H1 (cell line): ENCODE results near the gene ITGAV. TPM values are rescaled to one million over a fixed set of nuclear protein-coding genes. Genes with fewer than 3 reads are reported as not detected.

ENCODE experiments used
- CTCF ChIA-PET: fragments of 300-600 bp; sonication (Branson Sonifier 250); formaldehyde crosslinking; loops from one replicate; lab custom pipeline; 2021; ENCODE audit not compliant: partially characterized antibody; lab: Charles Lee
- POLR2A ChIA-PET: fragments of 300-600 bp; sonication (Branson Sonifier 250); formaldehyde crosslinking; loops from one replicate; lab custom pipeline; 2021; ENCODE audit warnings: inconsistent platforms; ENCODE audit not compliant: partially characterized antibody; lab: Charles Lee
- DNase-seq, 2 experiments: peaks; one replicate each; pipeline versions ENCODE4 v3.0.0 to v3.0.0-alpha.2; 2010 to 2022; ENCODE audit warnings: low spot score in 2 of 2, low read depth in 1 of 2, mixed read lengths in 1 of 2
- FAIRE-seq: peaks from 2 replicates; lab custom pipeline; 2011; peaks lifted over from hg19 to GRCh38; lab: Jason Lieb, UNC
- H2AFZ ChIP-seq: 2 replicates; pipeline ENCODE4 v1.8.1; 2012; ENCODE audit warnings: low read length, inconsistent platforms
- H2AK5ac ChIP-seq: 2 replicates; pipeline ENCODE4 v1.6.1; 2013; ENCODE audit warnings: low read depth, low read length
- H2BK120ac ChIP-seq: replicated peaks from 2 replicates; pipeline ENCODE3; 2013; ENCODE audit warnings: low read depth, low read length, inconsistent platforms
- H2BK12ac ChIP-seq: 2 replicates; pipeline ENCODE4 v1.6.1; 2013; ENCODE audit warnings: low read depth, low read length
- H2BK15ac ChIP-seq: 2 replicates; pipeline ENCODE4 v1.6.1; 2013; ENCODE audit warnings: low read length
- H2BK20ac ChIP-seq: 2 replicates; pipeline ENCODE4 v1.6.1; 2013; ENCODE audit warnings: low read length
- H2BK5ac ChIP-seq: 2 replicates; pipeline ENCODE4 v1.6.1; 2013; ENCODE audit warnings: low read depth, low read length
- H3K14ac ChIP-seq: 2 replicates; pipeline ENCODE4 v1.6.1; 2013; ENCODE audit warnings: inconsistent platforms; ENCODE audit not compliant: insufficient read length
- H3K18ac ChIP-seq: 2 replicates; pipeline ENCODE4 v1.6.1; 2013; ENCODE audit warnings: low read length; ENCODE audit errors: extremely low read depth
- H3K23ac ChIP-seq: 2 replicates; pipeline ENCODE4 v1.6.1; 2013; ENCODE audit warnings: inconsistent platforms; ENCODE audit not compliant: insufficient read length
- H3K23me2 ChIP-seq: 2 replicates; pipeline ENCODE4 v1.6.1; 2013; ENCODE audit warnings: low read depth, low read length
- H3K27ac ChIP-seq: 2 replicates; pipeline ENCODE4 v1.6.1; 2011; ENCODE audit warnings: low read depth, low read length, inconsistent platforms
- H3K27me3 ChIP-seq, 4 experiments: replicated peaks in 1 of 4; 1 replicate in 1 of 4; 2 replicates in 3 of 4; pipeline versions ENCODE4 v1.6.1 to v1.8.1; 2011 to 2013; ENCODE audit warnings: low read length in 3 of 4, mild to moderate bottlenecking in 3 of 4, inconsistent platforms in 2 of 4, mixed read lengths in 2 of 4, moderate library complexity in 1 of 4; ENCODE audit not compliant: control insufficient read depth in 3 of 4, insufficient read depth in 3 of 4; ENCODE audit errors: extremely low read depth in 1 of 4
- H3K36me3 ChIP-seq, 4 experiments: 2 replicates each; pipeline versions ENCODE4 v1.6.1 to v1.8.1; 2011 to 2013; ENCODE audit warnings: mild to moderate bottlenecking in 4 of 4, low read length in 3 of 4, moderate library complexity in 2 of 4, control low read depth in 1 of 4, inconsistent platforms in 1 of 4; ENCODE audit not compliant: insufficient read depth in 4 of 4, control insufficient read depth in 2 of 4
- H3K4ac ChIP-seq: replicated peaks from 2 replicates; pipeline ENCODE3; 2013; ENCODE audit warnings: low read length, low read depth, mixed read lengths, inconsistent platforms; ENCODE audit not compliant: insufficient read length
- H3K4me1 ChIP-seq, 4 experiments: replicated peaks in 1 of 4; 1 replicate in 1 of 4; 2 replicates in 3 of 4; pipeline versions ENCODE4 v1.6.1 to v1.8.1; 2011 to 2013; ENCODE audit warnings: low read length in 3 of 4, inconsistent platforms in 2 of 4, mixed read lengths in 1 of 4; ENCODE audit not compliant: insufficient read depth in 4 of 4, control insufficient read depth in 3 of 4
- H3K4me2 ChIP-seq, 2 experiments: 2 replicates each; pipeline versions ENCODE4 v1.6.1 to v1.8.1; 2011 to 2013; ENCODE audit warnings: low read depth in 2 of 2, low read length in 2 of 2, control low read depth in 1 of 2, inconsistent platforms in 1 of 2, mild to moderate bottlenecking in 1 of 2; ENCODE audit not compliant: insufficient read depth in 1 of 2
- H3K4me3 ChIP-seq, 4 experiments: fragments of 200-600, 300-600 bp in 1 of 4; sonication (generic), shearing (Covaris generic), sonication (Bioruptor Twin) in 1 of 4; 2 replicates each; pipeline versions ENCODE4 v1.5.1 to v1.8.1; 2011 to 2016; ENCODE audit warnings: low read length in 4 of 4, low read depth in 3 of 4, control low read depth in 2 of 4, inconsistent platforms in 2 of 4, mild to moderate bottlenecking in 2 of 4, mixed read lengths in 1 of 4, moderate library complexity in 1 of 4; ENCODE audit not compliant: insufficient read depth in 2 of 4; ENCODE audit errors: extremely low read depth in 1 of 4
- H3K56ac ChIP-seq: replicated peaks from 2 replicates; pipeline ENCODE3; 2013; ENCODE audit warnings: low read depth, mild to moderate bottlenecking, mixed read lengths, low read length, inconsistent platforms; ENCODE audit not compliant: insufficient read length
- H3K79me1 ChIP-seq: 2 replicates; pipeline ENCODE4 v1.6.1; 2013; ENCODE audit warnings: low read depth, low read length, control low read depth
- H3K79me2 ChIP-seq, 2 experiments: 2 replicates each; pipeline versions ENCODE4 v1.6.1 to v1.8.1; 2012 to 2013; ENCODE audit warnings: low read length in 2 of 2, mild to moderate bottlenecking in 2 of 2, inconsistent platforms in 1 of 2; ENCODE audit not compliant: insufficient read depth in 2 of 2, control insufficient read depth in 1 of 2
- H3K9ac ChIP-seq, 4 experiments: replicated peaks in 1 of 4; 1 replicate in 1 of 4; 2 replicates in 3 of 4; pipeline versions ENCODE4 v1.6.1 to v1.8.1; 2011 to 2013; ENCODE audit warnings: low read depth in 3 of 4, low read length in 3 of 4, control low read depth in 2 of 4, mild to moderate bottlenecking in 2 of 4, moderate library complexity in 2 of 4, inconsistent platforms in 1 of 4; ENCODE audit errors: extremely low read depth in 1 of 4
- H3K9me3 ChIP-seq, 2 experiments: 2 replicates each; pipeline versions ENCODE4 v1.6.1 to v1.8.1; 2012 to 2013; ENCODE audit warnings: mild to moderate bottlenecking in 2 of 2, moderate library complexity in 2 of 2, control low read depth in 1 of 2, inconsistent platforms in 1 of 2, low read depth in 1 of 2, low read length in 1 of 2, mixed read lengths in 1 of 2; ENCODE audit not compliant: insufficient read depth in 2 of 2
- H4K20me1 ChIP-seq, 2 experiments: replicated peaks in 1 of 2; 2 replicates each; pipeline versions ENCODE3 to v1.8.1; 2011 to 2013; ENCODE audit warnings: inconsistent platforms in 2 of 2, low read length in 2 of 2, mild to moderate bottlenecking in 1 of 2; ENCODE audit not compliant: insufficient read depth in 2 of 2, control insufficient read depth in 1 of 2
- H4K5ac ChIP-seq: 2 replicates; pipeline ENCODE4 v1.6.1; 2013; ENCODE audit warnings: low read length, low read depth, mixed read lengths, inconsistent platforms; ENCODE audit not compliant: insufficient read length
- H4K8ac ChIP-seq: 2 replicates; pipeline ENCODE4 v1.8.0; 2013; ENCODE audit warnings: mild to moderate bottlenecking, moderate library complexity, low read length, inconsistent platforms; ENCODE audit not compliant: insufficient read depth; ENCODE audit errors: extremely low read depth
- H4K91ac ChIP-seq: replicated peaks from 2 replicates; pipeline ENCODE3; 2013; ENCODE audit warnings: low read length, mixed read lengths, inconsistent platforms; ENCODE audit not compliant: insufficient read length
- BACH1 ChIP-seq: IDR thresholded peaks from 2 replicates; pipeline ENCODE4 v1.6.1; 2012; ENCODE audit warnings: low read length, improper control_type of control experiment
- CTBP2 ChIP-seq: IDR thresholded peaks from 2 replicates; pipeline ENCODE4 v1.7.0; 2011; ENCODE audit warnings: borderline replicate concordance, mild to moderate bottlenecking, moderate library complexity, mixed read lengths, low read length; ENCODE audit not compliant: insufficient read depth, insufficient read length
- HDAC2 ChIP-seq, 2 experiments: fragments of 300-600 bp in 1 of 2; sonication (generic) in 1 of 2; IDR thresholded peaks; 2 replicates each; pipeline ENCODE4 v1.6.1; 2011 to 2012; ENCODE audit warnings: low read depth in 2 of 2, low read length in 2 of 2, mild to moderate bottlenecking in 2 of 2, moderate library complexity in 2 of 2, borderline replicate concordance in 1 of 2, inconsistent platforms in 1 of 2
- PHF8 ChIP-seq: fragments of 200-600 bp; sonication (generic); conservative IDR thresholded peaks from 2 replicates; pipeline ENCODE4 v1.7.1; 2012; ENCODE audit warnings: low read depth, mild to moderate bottlenecking, inconsistent platforms, low read length, moderate library complexity
- POLR2AphosphoS5 ChIP-seq: IDR thresholded peaks from 2 replicates; pipeline ENCODE4 v1.6.1; 2011; ENCODE audit warnings: low read depth, low read length
- RFX5 ChIP-seq: IDR thresholded peaks from 2 replicates; pipeline ENCODE4 v1.6.1; 2011; ENCODE audit warnings: low read depth, low read length, improper control_type of control experiment, borderline replicate concordance
- SUZ12 ChIP-seq: fragments of 200-600 bp; sonication (generic); IDR thresholded peaks from 2 replicates; pipeline ENCODE4 v1.6.1; 2012; ENCODE audit warnings: mild to moderate bottlenecking, inconsistent platforms, low read length, moderate library complexity, mixed read lengths
- WGBS, 2 experiments: shearing (Covaris generic) in 1 of 2; methylation state at CpG; one replicate each; pipeline versions ENCODE4 v1.1.6 to v1.1.7; 2013 to 2015; ENCODE audit warnings: low lambda C conversion rate in 2 of 2, mixed read lengths in 2 of 2, inconsistent platforms in 1 of 2, low coverage in 1 of 2, missing lambda C conversion rate in 1 of 2; ENCODE audit not compliant: insufficient replicate concordance in 2 of 2, insufficient coverage in 1 of 2, insufficient read length in 1 of 2; ENCODE audit errors: extremely low coverage in 1 of 2, missing lambda C conversion rate in 1 of 2; 5-methylcytosine and 5-hydroxymethylcytosine counted together
- polyA plus RNA-seq, 7 experiments: library from polyadenylated mRNA; depleted of rRNA in 3 of 7; stranded (reverse) in 5 of 7; unstranded in 2 of 7; fragments of >200 nt in 5 of 7; fragments of 200-250 nt in 2 of 7; gene quantifications; 1 replicate in 5 of 7; 2 replicates in 1 of 7; 4 replicates in 1 of 7; pipeline versions ENCODE4 v1.2.1 to v1.2.3, GENCODE V29; 2011 to 2013; ENCODE audit warnings: missing spikeins in 2 of 7, mixed read lengths in 2 of 7
- total RNA-seq: library from RNA; stranded (reverse); fragmentation: NEBNext Ultra II Directional; extraction: Animal tissue kit (Norgen Biotek cat#: 25700); gene quantifications from 2 replicates; pipeline ENCODE4 v1.2.1, GENCODE V29; 2021

ITGAV gene
- total and polyA plus RNA-seq, 2 of the 8 experiments (the other 6 are each of a cell fraction or from before 2014, with no cell fraction given) = 11.7 to 42.4 TPM

GRCh38 chr2:186716899-186717298, 127.0 kb downstream of the ITGAV start:
- Histone ChIP-seq H3K4me2 (no peak overlapping the region; a peak in 1 of 4 replicates), H4K91ac (no peak overlapping the region), H2BK15ac (no peak overlapping the region), H2BK120ac (no peak overlapping the region), H3K9ac (no peak overlapping the region), H4K8ac (no peak overlapping the region), H3K4me1 (peaks cover 0 to 15% (median 7%) of the 10 kb centered on the region in 4 experiments; a peak in 4 of 7 replicates), H3K27me3 (no peaks in the 10 kb centered on the region), H3K23me2 (no peaks in the 10 kb centered on the region), H3K23ac (no peak overlapping the region), H2AFZ (no peak overlapping the region), H3K4ac (no peak overlapping the region), H3K36me3 (no peaks in the 10 kb centered on the region), H2BK5ac (no peak overlapping the region), H2AK5ac (no peak overlapping the region), H3K79me1 (0 out of 2 replicates have a peak, but pooled peaks cover 2% of the 10 kb centered on the region), H3K18ac (no peak overlapping the region), H2BK20ac (no peak overlapping the region), H3K9me3 (no peaks in the 10 kb centered on the region), H3K27ac (no peak overlapping the region), H4K5ac (no peak overlapping the region), H3K14ac (no peak overlapping the region), H4K20me1 (no peaks in the 10 kb centered on the region), H2BK12ac (no peak overlapping the region), H3K4me3 (no peak overlapping the region), H3K56ac (no peak overlapping the region), H3K79me2 (peaks cover 0 to 16% of the 10 kb centered on the region in 2 experiments; a peak in 2 of 4 replicates)
- FAIRE-seq (no peak), DNase-seq (no peak)
- 95% methylated on average over 2 of the region's 2 CpGs; no CpG with 5 or more reads in 1 of the 2 experiments for WGBS, 2 experiments
- ChIA-PET POLR2A (interaction anchor here (0.7 kb wide), 1 partner anchor 1544 kb away, joined by 3 read pairs; no protein-coding TSS in a partner anchor), CTCF (no interaction called here)
- no peak for TF ChIP-seq POLR2AphosphoS5
- no peak for TF ChIP-seq SUZ12
- no peak for TF ChIP-seq CTBP2
- TF ChIP-seq HDAC2 (IDR thresholded peaks at IDR 0.05; ENCODE audit: borderline replicate concordance in 1 of 2, low read depth in 2 of 2, low read length in 2 of 2) = no peak
- TF ChIP-seq PHF8 = no peak
- no peak for TF ChIP-seq BACH1
- TF ChIP-seq RFX5 = no peak
